ENCODE measurements around the gene ATF3. TPM values are rescaled to one million over a fixed set of nuclear protein-coding genes. Genes with fewer than 3 reads are reported as not detected.

ATF3 gene
- total RNA-seq, 2 donors from 2014 or later, result 12.6 to 27.6 TPM

DNA sequence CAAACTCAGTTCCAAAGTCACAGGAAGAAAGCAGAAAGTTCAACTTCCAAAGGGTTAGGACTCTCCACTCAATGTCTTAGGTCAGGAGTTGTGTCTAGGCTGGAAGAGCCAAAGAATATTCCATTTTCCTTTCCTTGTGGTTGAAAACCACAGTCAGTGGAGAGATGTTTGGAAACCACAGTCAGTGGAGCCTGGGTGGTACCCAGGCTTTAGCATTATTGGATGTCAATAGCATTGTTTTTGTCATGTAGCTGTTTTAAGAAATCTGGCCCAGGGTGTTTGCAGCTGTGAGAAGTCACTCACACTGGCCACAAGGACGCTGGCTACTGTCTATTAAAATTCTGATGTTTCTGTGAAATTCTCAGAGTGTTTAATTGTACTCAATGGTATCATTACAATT lies 11.7 kb downstream of the ATF3 start:
- no peak for DNase-seq (ENCODE audit: low spot score)
- Histone ChIP-seq H3K4me3 (no peak overlapping the region), H3K36me3 (peaks cover 60% of the 10 kb centered on the region), H3K27ac (no peak overlapping the region), H3K27me3 (no peaks in the 10 kb centered on the region), H3K9me3 (no peaks in the 10 kb centered on the region), H3K4me1 (no peaks in the 10 kb centered on the region)
- TF ChIP-seq, protein P1, sequence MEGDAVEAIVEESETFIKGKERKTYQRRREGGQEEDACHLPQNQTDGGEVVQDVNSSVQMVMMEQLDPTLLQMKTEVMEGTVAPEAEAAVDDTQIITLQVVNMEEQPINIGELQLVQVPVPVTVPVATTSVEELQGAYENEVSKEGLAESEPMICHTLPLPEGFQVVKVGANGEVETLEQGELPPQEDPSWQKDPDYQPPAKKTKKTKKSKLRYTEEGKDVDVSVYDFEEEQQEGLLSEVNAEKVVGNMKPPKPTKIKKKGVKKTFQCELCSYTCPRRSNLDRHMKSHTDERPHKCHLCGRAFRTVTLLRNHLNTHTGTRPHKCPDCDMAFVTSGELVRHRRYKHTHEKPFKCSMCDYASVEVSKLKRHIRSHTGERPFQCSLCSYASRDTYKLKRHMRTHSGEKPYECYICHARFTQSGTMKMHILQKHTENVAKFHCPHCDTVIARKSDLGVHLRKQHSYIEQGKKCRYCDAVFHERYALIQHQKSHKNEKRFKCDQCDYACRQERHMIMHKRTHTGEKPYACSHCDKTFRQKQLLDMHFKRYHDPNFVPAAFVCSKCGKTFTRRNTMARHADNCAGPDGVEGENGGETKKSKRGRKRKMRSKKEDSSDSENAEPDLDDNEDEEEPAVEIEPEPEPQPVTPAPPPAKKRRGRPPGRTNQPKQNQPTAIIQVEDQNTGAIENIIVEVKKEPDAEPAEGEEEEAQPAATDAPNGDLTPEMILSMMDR (IDR thresholded peaks at IDR 0.05), result no peak

DNA sequence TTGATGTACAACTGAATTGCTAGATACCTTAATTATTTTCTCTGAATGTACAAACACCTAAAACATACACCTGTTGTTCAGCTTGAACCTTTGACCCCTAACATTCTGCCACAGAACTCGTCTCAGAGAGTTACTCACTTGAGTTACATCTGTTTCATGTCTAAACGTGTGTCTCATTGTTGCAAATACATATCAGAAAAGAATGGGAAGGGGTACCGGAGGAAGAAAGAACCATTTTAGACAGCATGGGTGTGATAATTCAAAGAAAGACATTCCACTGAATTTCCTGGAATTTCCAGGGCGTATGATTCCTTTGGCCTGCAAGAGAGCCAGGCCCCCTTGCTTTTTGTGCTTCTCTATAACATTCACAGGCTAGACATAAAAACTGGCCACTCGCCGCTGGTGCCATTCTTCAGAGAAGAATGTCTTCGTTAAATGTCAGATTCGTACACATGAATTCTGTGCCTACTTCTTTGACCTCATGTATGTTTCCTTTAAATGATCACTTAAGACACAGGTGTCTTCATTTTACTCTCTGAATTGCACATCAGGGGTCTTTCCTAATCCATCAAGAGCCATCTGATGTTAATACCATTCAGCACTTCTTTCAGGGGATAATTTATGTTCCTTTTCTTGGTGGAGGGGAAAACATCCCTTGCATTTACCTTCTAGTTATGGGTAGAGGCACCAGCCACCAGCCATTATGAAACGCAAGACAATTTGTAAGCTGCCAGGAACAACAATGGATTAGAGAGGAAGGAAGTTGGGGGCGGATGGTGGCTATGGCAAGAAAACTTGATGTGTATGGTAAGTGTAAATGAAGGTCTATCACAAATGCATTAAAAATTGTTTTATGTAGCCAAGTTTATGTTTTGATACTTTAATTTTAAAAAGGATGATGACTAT lies 12.7 kb downstream of the ATF3 start:
- no peaks in the 10 kb centered on the region for H3K9me3 ChIP-seq
- H3K36me3 ChIP-seq, result peaks cover 50% of the 10 kb centered on the region
- H3K4me1 ChIP-seq, result no peaks in the 10 kb centered on the region
- no peak for DNase-seq (ENCODE audit: low spot score)
- H3K27me3 ChIP-seq, result no peaks in the 10 kb centered on the region
- TF ChIP-seq, protein P1 (IDR thresholded peaks at IDR 0.05), result no peak
- H3K27ac ChIP-seq, result no peak overlapping the region
- H3K4me3 ChIP-seq, result no peak overlapping the region

DNA sequence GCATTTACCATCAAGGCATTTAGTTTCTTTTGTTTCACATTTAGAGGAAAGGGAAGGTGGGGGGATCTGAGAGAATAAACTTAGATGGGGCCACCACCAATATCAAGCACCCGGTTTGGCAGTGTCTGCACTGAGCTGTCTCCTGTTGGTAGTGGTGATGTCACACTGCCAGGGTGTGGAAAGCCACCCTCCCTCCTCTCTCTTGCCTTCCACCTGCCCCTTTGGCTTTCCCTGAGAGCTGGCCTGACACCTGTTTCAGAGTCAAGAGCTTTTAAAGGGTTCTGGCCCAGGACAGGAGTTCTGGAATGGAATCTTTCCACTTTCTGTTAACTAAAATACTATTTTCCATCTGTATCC lies 13.4 kb downstream of the ATF3 start:
- TF ChIP-seq, protein P1 (IDR thresholded peaks at IDR 0.05), result no peak
- DNase-seq (ENCODE audit: low spot score), result no peak
- Histone ChIP-seq H3K36me3 (peaks cover 43% of the 10 kb centered on the region), H3K9me3 (no peaks in the 10 kb centered on the region), H3K27ac (no peak overlapping the region), H3K4me1 (no peaks in the 10 kb centered on the region), H3K4me3 (no peak overlapping the region), H3K27me3 (no peaks in the 10 kb centered on the region)

DNA sequence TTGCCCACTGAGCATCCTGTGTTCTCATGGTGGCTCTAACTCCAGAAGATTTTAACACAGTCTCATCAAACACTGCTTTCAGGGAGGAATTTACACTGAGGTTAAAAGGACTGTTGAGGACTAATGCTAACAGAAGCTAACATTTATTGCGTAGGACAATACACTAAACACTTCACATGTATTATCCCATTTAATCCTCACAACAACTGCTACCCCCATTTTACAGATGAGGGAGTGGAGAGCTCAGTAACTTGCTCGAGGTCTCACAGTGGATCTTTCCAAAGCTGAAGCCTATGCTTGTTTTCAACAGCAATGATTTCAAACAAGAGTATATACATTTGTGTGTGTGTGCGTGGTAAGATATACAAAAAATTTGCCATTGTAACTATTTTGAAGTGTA lies 13.9 kb downstream of the ATF3 start:
- Histone ChIP-seq H3K4me1 (no peaks in the 10 kb centered on the region), H3K9me3 (no peaks in the 10 kb centered on the region), H3K36me3 (peaks cover 38% of the 10 kb centered on the region), H3K27me3 (no peaks in the 10 kb centered on the region), H3K4me3 (no peak overlapping the region), H3K27ac (no peak overlapping the region)
- TF ChIP-seq, protein P1 (IDR thresholded peaks at IDR 0.05), result no peak
- DNase-seq (ENCODE audit: low spot score), result no peak

DNA sequence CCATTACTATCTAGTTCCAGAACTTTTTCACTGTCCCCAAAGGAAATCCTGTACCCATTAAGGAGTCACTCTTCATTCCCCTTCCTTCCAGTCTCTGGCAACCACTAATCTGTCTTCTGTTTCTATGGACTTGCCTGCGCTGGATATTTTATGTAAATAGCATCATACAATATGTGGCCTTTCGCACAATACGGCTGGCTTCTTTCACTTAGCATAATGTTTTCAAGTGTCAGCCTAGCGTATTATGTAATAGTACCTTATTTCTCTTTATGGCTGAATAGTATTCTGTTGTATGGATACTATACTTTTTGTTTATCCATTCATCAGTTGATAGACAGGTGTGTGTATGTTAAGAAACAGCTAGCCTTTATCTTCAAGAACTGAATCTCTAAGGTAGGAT lies 14.3 kb downstream of the ATF3 start:
- Histone ChIP-seq H3K36me3 (peaks cover 34% of the 10 kb centered on the region), H3K4me3 (no peak overlapping the region), H3K27me3 (no peaks in the 10 kb centered on the region), H3K9me3 (no peaks in the 10 kb centered on the region), H3K4me1 (no peaks in the 10 kb centered on the region), H3K27ac (no peak overlapping the region)
- TF ChIP-seq, protein P1 (IDR thresholded peaks at IDR 0.05), result no peak
- no peak for DNase-seq (ENCODE audit: low spot score)

DNA sequence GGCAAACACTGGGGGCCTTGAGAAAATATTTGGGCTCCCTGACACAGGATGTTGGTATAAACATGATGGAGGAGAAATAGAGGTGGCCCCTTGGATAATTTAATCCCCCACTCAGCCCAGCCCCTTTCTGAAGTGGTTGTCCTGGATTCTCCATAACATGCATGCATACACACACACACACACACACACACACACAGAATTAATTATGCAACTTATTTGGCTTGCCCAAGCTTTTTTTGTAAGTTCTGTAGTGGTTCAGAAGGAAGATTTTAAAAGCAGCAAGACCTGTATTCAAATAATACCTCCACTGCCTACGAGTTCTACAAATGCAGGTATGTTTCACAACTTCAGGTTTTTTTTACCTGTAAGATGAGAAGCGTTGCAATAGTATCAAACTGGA lies 15.0 kb downstream of the ATF3 start:
- Histone ChIP-seq H3K27ac (no peak overlapping the region), H3K9me3 (no peaks in the 10 kb centered on the region), H3K4me3 (no peak overlapping the region), H3K4me1 (no peaks in the 10 kb centered on the region), H3K27me3 (no peaks in the 10 kb centered on the region), H3K36me3 (peaks cover 27% of the 10 kb centered on the region)
- TF ChIP-seq, protein P1 (IDR thresholded peaks at IDR 0.05), result no peak
- no peak for DNase-seq (ENCODE audit: low spot score)
